NCI-H345 (cell line): ENCODE data around the gene MARCKS.

ENCODE experiments used
- DNase-seq: peaks from one replicate; lab custom pipeline; 2025; lab: John Stamatoyannopoulos, UW

Gene MARCKS

GRCh38 chr6:113856625-113857555 is at the start of gene MARCKS:
MARCKS (plus strand) TSS chr6:113857345; CDS start chr6:113857746, 401 bp downstream.
- DNase-seq, result peak; percentile 94

GRCh38 chr6:113809826-113810225 is 47.3 kb upstream of the MARCKS start:
- no peak for DNase-seq

- no peak for DNase-seq
Measured at GRCh38 chr6:113813142-113813541, 44.0 kb upstream of the MARCKS start.

- no peak for DNase-seq
Measured at GRCh38 chr6:113818578-113818977, 38.6 kb upstream of the MARCKS start.

- DNase-seq, result no peak
Measured at GRCh38 chr6:113819169-113819830, 37.8 kb upstream of the MARCKS start.

GRCh38 chr6:113820761-113821160 is 36.4 kb upstream of the MARCKS start:
- no peak for DNase-seq

- no peak for DNase-seq
Measured at GRCh38 chr6:113821445-113821844, 35.7 kb upstream of the MARCKS start.

- DNase-seq, result no peak
Measured at GRCh38 chr6:113823916-113824315, 33.2 kb upstream of the MARCKS start.

GRCh38 chr6:113824411-113824810 is 32.7 kb upstream of the MARCKS start:
- DNase-seq, result no peak

GRCh38 chr6:113824866-113825265 is 32.3 kb upstream of the MARCKS start:
- no peak for DNase-seq

GRCh38 chr6:113825781-113826180 is 31.4 kb upstream of the MARCKS start:
- no peak for DNase-seq

GRCh38 chr6:113828984-113829695 is 28.0 kb upstream of the MARCKS start:
- no peak for DNase-seq

GRCh38 chr6:113829696-113830045 is 27.5 kb upstream of the MARCKS start:
- DNase-seq, result no peak

- no peak for DNase-seq
Measured at GRCh38 chr6:113830140-113830539, 27.0 kb upstream of the MARCKS start.

- no peak for DNase-seq
Measured at GRCh38 chr6:113833537-113833936, 23.6 kb upstream of the MARCKS start.

- DNase-seq, result no peak
Measured at GRCh38 chr6:113837170-113837569, 20.0 kb upstream of the MARCKS start.

- DNase-seq, result no peak
Measured at GRCh38 chr6:113842165-113842564, 15.0 kb upstream of the MARCKS start.

- DNase-seq, result no peak
Measured at GRCh38 chr6:113843500-113844073, 13.6 kb upstream of the MARCKS start.

- DNase-seq, result no peak
Measured at GRCh38 chr6:113846577-113846976, 10.6 kb upstream of the MARCKS start.

GRCh38 chr6:113847447-113847846 is 9.7 kb upstream of the MARCKS start:
- no peak for DNase-seq

GRCh38 chr6:113848280-113848679 is 8.9 kb upstream of the MARCKS start:
- no peak for DNase-seq

GRCh38 chr6:113848811-113849210 is 8.3 kb upstream of the MARCKS start:
- no peak for DNase-seq
